ENCODE measurements around the gene CYP20A1.
"Not testable (repeated sequence)": the region's sequence is repeated elsewhere in the genome, so short reads cannot be mapped to it uniquely, and the experiment has no call there.

Gene CYP20A1

GRCh38 chr2:203238704-203239526 lies at the start of gene CYP20A1:
CYP20A1 (plus strand) TSS chr2:203239018; CDS start chr2:203239063, 45 bp downstream.
- Histone ChIP-seq H2AFZ (ENCODE audit: low read depth, low read length) (peak within 1 kb of the TSS; percentile 87), H3K4me3 (ENCODE audit: low read depth in 1 of 2, low read length in 2 of 2) (peak within 1 kb of the TSS; percentile 65 to 73), H4K20me1 (ENCODE audit: insufficient read depth, low read length) (no peaks in the 10 kb centered on the region), H3K27me3 (ENCODE audit: insufficient read depth, low read length, poor library complexity) (no peaks in the 10 kb centered on the region), H3K4me2 (ENCODE audit: insufficient read depth, low read length) (peak within 1 kb of the TSS; percentile 62), H3K9ac (ENCODE audit: low read depth, low read length) (peak within 1 kb of the TSS; percentile 80), H3K9me3 (ENCODE audit: insufficient read depth, low read length, severe bottlenecking) (no peaks in the 10 kb centered on the region), H3K79me2 (ENCODE audit: insufficient read depth, low read length) (peaks cover 48% of the 10 kb centered on the region), H3K36me3 (ENCODE audit: insufficient read depth, low read length) (peaks cover 16% of the 10 kb centered on the region), H3K27ac (ENCODE audit: low read length) (peak within 1 kb of the TSS; percentile 94), H3K4me1 (ENCODE audit: insufficient read depth, low read length) (peaks cover 28% of the 10 kb centered on the region)
- DNase-seq (peak; percentile 98), ATAC-seq (ENCODE audit: insufficient read depth, low read depth) (peak; percentile 86)
- peak; percentile 57 for TF ChIP-seq CTCF (IDR thresholded peaks at IDR 0.05; ENCODE audit: borderline replicate concordance, extremely low read depth, low read length, poor library complexity, severe bottlenecking)
- no peak for TF ChIP-seq EZH2 (IDR thresholded peaks at IDR 0.05; ENCODE audit: borderline replicate concordance, low read depth, low read length, severe bottlenecking)

- H3K4me3 ChIP-seq (ENCODE audit: low read depth in 1 of 2, low read length in 2 of 2); H3K27ac ChIP-seq (ENCODE audit: low read length); H3K79me2 ChIP-seq (ENCODE audit: insufficient read depth, low read length); H3K4me1 ChIP-seq (ENCODE audit: insufficient read depth, low read length); ATAC-seq (ENCODE audit: insufficient read depth, low read depth); DNase-seq; H4K20me1 ChIP-seq (ENCODE audit: insufficient read depth, low read length); H2AFZ ChIP-seq (ENCODE audit: low read depth, low read length); H3K4me2 ChIP-seq (ENCODE audit: insufficient read depth, low read length); H3K27me3 ChIP-seq (ENCODE audit: insufficient read depth, low read length, poor library complexity); H3K9me3 ChIP-seq (ENCODE audit: insufficient read depth, low read length, severe bottlenecking); H3K36me3 ChIP-seq (ENCODE audit: insufficient read depth, low read length); H3K9ac ChIP-seq (ENCODE audit: low read depth, low read length): not testable (repeated sequence)
Observed at GRCh38 chr2:203190547-203190946, 48.3 kb upstream of the CYP20A1 start.

GRCh38 chr2:203191026-203191425 lies 47.8 kb upstream of the CYP20A1 start:
- H3K27ac ChIP-seq (ENCODE audit: low read length); H4K20me1 ChIP-seq (ENCODE audit: insufficient read depth, low read length); H3K4me2 ChIP-seq (ENCODE audit: insufficient read depth, low read length); H3K27me3 ChIP-seq (ENCODE audit: insufficient read depth, low read length, poor library complexity); H3K79me2 ChIP-seq (ENCODE audit: insufficient read depth, low read length); ATAC-seq (ENCODE audit: insufficient read depth, low read depth); H3K9me3 ChIP-seq (ENCODE audit: insufficient read depth, low read length, severe bottlenecking); DNase-seq; H3K4me1 ChIP-seq (ENCODE audit: insufficient read depth, low read length); H2AFZ ChIP-seq (ENCODE audit: low read depth, low read length); H3K9ac ChIP-seq (ENCODE audit: low read depth, low read length); H3K4me3 ChIP-seq (ENCODE audit: low read depth in 1 of 2, low read length in 2 of 2); H3K36me3 ChIP-seq (ENCODE audit: insufficient read depth, low read length): not testable (repeated sequence)

DNA sequence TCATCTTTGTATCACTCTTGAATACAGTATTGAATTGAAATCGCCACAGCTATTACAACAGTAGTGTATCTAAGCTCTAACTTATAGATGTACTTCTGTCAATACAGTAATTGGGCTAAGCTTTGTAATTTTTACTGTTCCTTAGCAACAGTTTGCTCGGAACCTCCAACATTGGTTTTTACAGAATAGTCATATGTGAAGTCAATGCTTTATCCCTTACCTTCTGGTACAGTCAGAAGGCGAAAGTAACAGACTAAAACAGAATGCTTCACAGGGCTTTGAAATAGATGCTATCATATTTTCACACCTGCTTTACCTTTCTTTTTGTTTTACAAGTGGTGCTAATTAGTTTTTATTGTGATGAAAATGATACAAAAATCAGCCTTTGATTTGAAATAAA lies 46.9 kb upstream of the CYP20A1 start:
- no peak for DNase-seq
- Histone ChIP-seq H3K4me3 (ENCODE audit: low read depth in 1 of 2, low read length in 2 of 2) (no peak overlapping the region), H3K9ac (ENCODE audit: low read depth, low read length) (no peak overlapping the region), H3K27me3 (ENCODE audit: insufficient read depth, low read length, poor library complexity) (no peaks in the 10 kb centered on the region), H3K27ac (ENCODE audit: low read length) (no peak overlapping the region), H3K4me1 (ENCODE audit: insufficient read depth, low read length) (no peaks in the 10 kb centered on the region), H3K36me3 (ENCODE audit: insufficient read depth, low read length) (no peaks in the 10 kb centered on the region), H3K79me2 (ENCODE audit: insufficient read depth, low read length) (no peaks in the 10 kb centered on the region), H4K20me1 (ENCODE audit: insufficient read depth, low read length) (no peaks in the 10 kb centered on the region), H3K4me2 (ENCODE audit: insufficient read depth, low read length) (no peak overlapping the region), H2AFZ (ENCODE audit: low read depth, low read length) (no peak overlapping the region), H3K9me3 (ENCODE audit: insufficient read depth, low read length, severe bottlenecking) (no peaks in the 10 kb centered on the region)
- ATAC-seq (ENCODE audit: insufficient read depth, low read depth): no peak
- no peak for TF ChIP-seq EZH2 (IDR thresholded peaks at IDR 0.05; ENCODE audit: borderline replicate concordance, low read depth, low read length, severe bottlenecking)
- TF ChIP-seq CTCF (IDR thresholded peaks at IDR 0.05; ENCODE audit: borderline replicate concordance, extremely low read depth, low read length, poor library complexity, severe bottlenecking): no peak
